ENCODE results near the gene CARMIL1. TPM values are rescaled to one million over a fixed set of nuclear protein-coding genes. Genes with fewer than 3 reads are reported as not detected.
A peak's percentile ranks its signal among the peaks of the same experiment; 100 is the strongest.

The CARMIL1 gene
- total and polyA plus RNA-seq, 7 experiments from 2014 or later, result 2.2 to 12.8 (median 9.3) TPM

DNA sequence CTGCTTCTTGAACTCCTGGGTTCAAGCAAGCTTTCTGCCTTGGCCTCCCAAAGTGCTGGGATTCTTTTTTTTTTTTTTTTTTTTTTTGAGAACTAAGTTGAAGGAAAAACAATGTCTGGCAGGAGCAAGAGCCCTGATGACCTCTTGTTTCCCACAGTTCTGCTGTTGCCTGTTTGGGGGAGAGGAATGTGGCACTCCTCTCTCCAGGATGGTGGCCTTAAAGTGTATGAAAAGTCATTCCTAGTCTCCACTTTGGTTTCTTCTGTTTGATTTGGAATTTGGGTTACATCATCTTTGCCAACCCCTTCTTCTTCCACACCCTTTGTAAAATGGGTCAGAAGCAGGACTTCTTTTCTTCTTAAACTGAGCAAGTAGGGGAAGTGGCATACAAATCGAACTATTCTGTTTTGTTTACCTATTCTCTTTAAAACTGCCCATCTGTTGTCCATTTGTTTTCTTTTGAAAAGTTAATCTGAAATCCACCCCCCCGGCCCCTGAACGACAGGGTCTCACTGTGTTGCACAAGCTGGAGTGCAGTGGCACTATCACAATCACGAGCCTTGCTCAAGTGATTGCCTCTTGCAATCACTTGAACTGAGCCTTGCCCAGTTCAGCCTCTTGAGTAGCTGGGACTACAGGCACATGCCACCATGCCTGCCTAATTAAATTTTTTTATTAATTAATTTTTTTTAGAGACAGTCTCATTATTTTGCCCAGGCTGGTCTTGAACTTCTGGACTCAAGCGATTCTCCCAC lies 11.3 kb downstream of the CARMIL1 start:
- Histone ChIP-seq H3K4me1 (ENCODE audit: control insufficient read depth in 2 of 2, insufficient read depth in 2 of 2, low read length in 2 of 2) (no peaks in the 10 kb centered on the region), H3K36me3 (ENCODE audit: control insufficient read depth in 2 of 3, insufficient read depth in 3 of 3, low read length in 3 of 3) (no peaks in the 10 kb centered on the region), H3K4me3 (ENCODE audit: low read length) (no peak overlapping the region), H3K27ac (ENCODE audit: low read depth, low read length) (no peak overlapping the region), H3K27me3 (ENCODE audit: control insufficient read depth in 2 of 2, insufficient read depth in 2 of 2, low read length in 2 of 2) (no peaks in the 10 kb centered on the region), H3K9me3 (ENCODE audit: control insufficient read depth in 2 of 3, low read length in 3 of 3) (no peaks in the 10 kb centered on the region)
- intact Hi-C loops (cut with micrococcal nuclease), result no loop called here
- H3K27ac Mint-ChIP-seq, result peak overlapping the region in 1 of 9 donors; percentile 38
- DNase-seq, result no peak
- ATAC-seq, result no peak
- peak overlapping the region in 1 of 10 donors; percentile 14 for H3K4me3 Mint-ChIP-seq
- peaks cover 0 to 27% (median 3%) of the 10 kb centered on the region in 5 donors for H3K36me3 Mint-ChIP-seq
- H3K27me3 Mint-ChIP-seq, result peaks cover 0 to under 1% (median 0%) of the 10 kb centered on the region in 5 donors
- peaks cover 0 to 65% (median 39%) of the 10 kb centered on the region in 7 donors for H3K4me1 Mint-ChIP-seq
- CTCF ChIA-PET, result interaction anchor here (0.8 kb wide), 1 partner anchor 11 kb away, joined by 4 read pairs; the partner anchor contains the start of gene CARMIL1
- POLR2A ChIA-PET, result interaction anchor here (0.6 to 1.1 kb wide), 2 partner anchors 10 to 147 kb away, joined by 3 to 6 read pairs; no protein-coding TSS in a partner anchor
- peaks cover 0 to 1% (median 0%) of the 10 kb centered on the region in 11 donors for H3K9me3 Mint-ChIP-seq

DNA sequence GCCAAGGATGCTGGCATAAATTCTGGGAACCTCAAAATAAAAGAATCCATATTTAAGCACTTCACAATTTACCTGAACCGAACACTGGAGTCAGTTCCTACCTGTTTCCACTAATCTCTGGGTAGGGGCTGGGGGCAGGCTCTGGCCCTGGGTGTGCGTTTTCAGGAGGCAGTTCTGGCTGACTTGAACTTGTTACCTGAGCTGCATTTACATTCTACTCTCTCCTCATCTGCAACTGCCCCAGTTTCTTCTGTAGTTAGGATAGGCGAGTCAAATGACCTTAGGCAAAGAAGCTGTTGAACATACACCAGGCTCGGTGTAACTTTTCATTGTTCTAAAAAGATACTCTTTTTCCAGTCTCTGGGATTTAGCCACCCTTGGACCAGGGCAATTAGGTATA lies 13.2 kb downstream of the CARMIL1 start:
- ChIA-PET POLR2A (interaction anchor here (0.5 kb wide), 1 partner anchor 13 kb away, joined by 4 read pairs; the partner anchor contains the start of gene CARMIL1), CTCF (interaction anchor here (0.7 to 1.2 kb wide), 2 partner anchors 65 to 177 kb away, joined by 3 to 4 read pairs; no protein-coding TSS in a partner anchor)
- Mint-ChIP-seq H3K27ac (peak overlapping the region in 1 of 9 donors; percentile 31), H3K27me3 (peaks cover 0 to 4% (median 0%) of the 10 kb centered on the region in 5 donors), H3K36me3 (peaks cover 0 to 20% (median 3%) of the 10 kb centered on the region in 5 donors), H3K4me3 (no peak overlapping the region), H3K9me3 (peaks cover 0 to 1% (median 0%) of the 10 kb centered on the region in 11 donors), H3K4me1 (peaks cover 0 to 71% (median 58%) of the 10 kb centered on the region in 7 donors)
- H3K4me1 ChIP-seq (ENCODE audit: control insufficient read depth in 2 of 2, insufficient read depth in 2 of 2, low read length in 2 of 2), result no peaks in the 10 kb centered on the region
- H3K36me3 ChIP-seq (ENCODE audit: control insufficient read depth in 2 of 3, insufficient read depth in 3 of 3, low read length in 3 of 3), result no peaks in the 10 kb centered on the region
- intact Hi-C loops (cut with micrococcal nuclease), result no loop called here
- H3K27ac ChIP-seq (ENCODE audit: low read depth, low read length), result no peak overlapping the region
- no peak for DNase-seq
- H3K9me3 ChIP-seq (ENCODE audit: control insufficient read depth in 2 of 3, low read length in 3 of 3), result no peaks in the 10 kb centered on the region
- no peak overlapping the region for H3K4me3 ChIP-seq (ENCODE audit: low read length)
- no peak for ATAC-seq
- no peaks in the 10 kb centered on the region for H3K27me3 ChIP-seq (ENCODE audit: control insufficient read depth in 2 of 2, insufficient read depth in 2 of 2, low read length in 2 of 2)

DNA sequence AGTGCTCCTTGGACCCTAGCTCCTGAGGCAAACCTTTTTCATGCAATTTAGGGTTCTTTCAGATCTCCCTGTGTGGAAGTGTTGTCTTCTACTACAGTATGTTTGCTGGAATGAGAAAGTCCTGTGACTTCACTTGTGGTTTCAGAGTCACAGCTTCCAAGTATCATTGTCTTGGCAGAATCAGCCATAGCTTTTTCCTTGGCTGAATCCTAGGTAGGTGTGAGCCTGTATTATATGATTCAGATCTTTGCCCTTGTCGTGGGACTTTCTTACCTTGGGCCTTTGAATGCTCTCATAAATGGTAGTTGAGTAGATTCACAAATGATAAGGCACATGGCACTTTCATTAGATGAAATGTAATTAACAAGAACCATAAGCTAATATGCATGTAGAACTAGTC lies 16.5 kb downstream of the CARMIL1 start:
- Mint-ChIP-seq H3K27me3 (peaks cover 0 to 4% (median 0%) of the 10 kb centered on the region in 5 donors), H3K4me3 (peak overlapping the region in 2 of 10 donors; percentile 7 to 26), H3K4me1 (peaks cover 0 to 79% (median 57%) of the 10 kb centered on the region in 7 donors), H3K27ac (peak overlapping the region in 1 of 9 donors; percentile 75), H3K9me3 (no peaks in the 10 kb centered on the region), H3K36me3 (peaks cover 0 to 10% (median 3%) of the 10 kb centered on the region in 5 donors)
- Histone ChIP-seq H3K36me3 (ENCODE audit: control insufficient read depth in 2 of 3, insufficient read depth in 3 of 3, low read length in 3 of 3) (no peaks in the 10 kb centered on the region), H3K9me3 (ENCODE audit: control insufficient read depth in 2 of 3, low read length in 3 of 3) (no peaks in the 10 kb centered on the region), H3K27ac (ENCODE audit: low read depth, low read length) (no peak overlapping the region), H3K4me3 (ENCODE audit: low read length) (no peak overlapping the region), H3K27me3 (ENCODE audit: control insufficient read depth in 2 of 2, insufficient read depth in 2 of 2, low read length in 2 of 2) (no peaks in the 10 kb centered on the region), H3K4me1 (ENCODE audit: control insufficient read depth in 2 of 2, insufficient read depth in 2 of 2, low read length in 2 of 2) (no peaks in the 10 kb centered on the region)
- ChIA-PET CTCF (interaction anchor here (1.0 kb wide), 1 partner anchor 30 kb away, joined by 3 read pairs; no protein-coding TSS in a partner anchor), POLR2A (no interaction called here)
- intact Hi-C loops (cut with micrococcal nuclease), result no loop called here
- DNase-seq (no peak), ATAC-seq (no peak)

DNA sequence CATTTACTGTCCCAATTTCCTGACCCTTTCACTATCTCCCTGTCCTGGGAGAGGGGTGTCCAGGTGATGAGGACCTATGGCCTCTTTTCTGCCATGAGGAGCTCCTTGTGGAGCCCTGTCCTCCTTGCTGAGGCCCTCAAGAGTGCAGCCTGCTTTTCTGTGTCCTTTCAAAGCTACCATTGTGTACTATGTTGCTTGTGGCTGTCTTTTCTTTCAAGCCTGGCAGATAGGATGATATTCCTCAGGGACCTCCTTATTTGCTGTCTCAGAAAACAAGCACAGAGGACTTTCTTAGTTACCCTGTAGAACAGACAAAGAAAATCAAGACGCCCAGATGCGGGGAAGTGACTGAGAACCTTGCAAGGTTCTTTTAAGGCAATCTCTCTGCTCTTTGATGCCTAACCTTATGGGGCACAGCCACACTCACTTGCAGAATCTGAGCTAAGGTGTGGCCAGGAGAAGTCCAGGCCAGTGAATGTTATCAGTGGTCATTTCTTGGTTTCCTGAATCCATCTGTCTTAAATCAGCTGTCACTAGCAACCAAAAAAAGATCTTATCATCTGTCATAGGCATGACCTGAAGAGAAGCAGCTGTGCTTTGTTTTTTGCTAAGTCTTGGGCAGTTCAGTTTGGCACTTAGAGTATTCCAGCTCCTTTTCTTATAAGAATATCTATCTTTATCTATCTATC lies 17.2 kb downstream of the CARMIL1 start:
- DNase-seq, result peak in 1 of 9 donors; percentile 7

DNA sequence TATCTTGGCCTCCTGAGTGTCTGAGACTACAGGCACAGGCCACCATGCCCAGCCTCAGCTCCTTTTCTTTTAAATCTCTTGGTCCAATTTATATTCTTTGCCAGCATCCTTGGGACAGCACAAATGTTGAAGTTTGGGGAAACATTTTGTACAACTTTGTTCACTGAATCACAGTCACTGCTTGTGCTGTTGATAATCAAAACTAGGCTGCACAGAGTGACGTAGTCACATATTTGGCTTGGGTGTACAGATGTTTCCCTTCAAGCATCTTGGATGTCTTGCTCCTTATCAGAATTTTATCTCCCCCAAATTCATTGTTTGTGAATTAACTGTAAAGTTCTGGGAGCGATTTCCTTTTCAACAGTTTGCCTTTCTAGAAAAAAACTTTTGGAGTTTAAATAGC lies 17.9 kb downstream of the CARMIL1 start:
- ChIA-PET CTCF (no interaction called here), POLR2A (no interaction called here)
- Mint-ChIP-seq H3K27ac (peak overlapping the region in 1 of 9 donors; percentile 6), H3K9me3 (no peaks in the 10 kb centered on the region), H3K27me3 (peaks cover 0 to 4% (median 0%) of the 10 kb centered on the region in 5 donors), H3K4me1 (peaks cover 0 to 79% (median 59%) of the 10 kb centered on the region in 7 donors), H3K4me3 (peak overlapping the region in 3 of 10 donors; percentile 26 to 56 (median 43)), H3K36me3 (peaks cover 0 to 10% (median 3%) of the 10 kb centered on the region in 5 donors)
- Histone ChIP-seq H3K27ac (ENCODE audit: low read depth, low read length) (no peak overlapping the region), H3K36me3 (ENCODE audit: control insufficient read depth in 2 of 3, insufficient read depth in 3 of 3, low read length in 3 of 3) (no peaks in the 10 kb centered on the region), H3K4me3 (ENCODE audit: low read length) (no peak overlapping the region), H3K4me1 (ENCODE audit: control insufficient read depth in 2 of 2, insufficient read depth in 2 of 2, low read length in 2 of 2) (no peaks in the 10 kb centered on the region), H3K27me3 (ENCODE audit: control insufficient read depth in 2 of 2, insufficient read depth in 2 of 2, low read length in 2 of 2) (no peaks in the 10 kb centered on the region), H3K9me3 (ENCODE audit: control insufficient read depth in 2 of 3, low read length in 3 of 3) (no peaks in the 10 kb centered on the region)
- DNase-seq (no peak), ATAC-seq (no peak)
- intact Hi-C loops (cut with micrococcal nuclease), result no loop called here

More for the DNA sequence above, 17.2 kb downstream of the CARMIL1 start:
- Mint-ChIP-seq H3K4me3 (peak overlapping the region in 1 of 10 donors; percentile 26), H3K9me3 (no peaks in the 10 kb centered on the region), H3K27ac (peak overlapping the region in 1 of 9 donors; percentile 75), H3K27me3 (peaks cover 0 to 4% (median 0%) of the 10 kb centered on the region in 5 donors), H3K4me1 (peaks cover 0 to 79% (median 60%) of the 10 kb centered on the region in 7 donors), H3K36me3 (peaks cover 0 to 10% (median 3%) of the 10 kb centered on the region in 5 donors)
- no peak for ATAC-seq
- Histone ChIP-seq H3K36me3 (ENCODE audit: control insufficient read depth in 2 of 3, insufficient read depth in 3 of 3, low read length in 3 of 3) (no peaks in the 10 kb centered on the region), H3K27me3 (ENCODE audit: control insufficient read depth in 2 of 2, insufficient read depth in 2 of 2, low read length in 2 of 2) (no peaks in the 10 kb centered on the region), H3K27ac (ENCODE audit: low read depth, low read length) (no peak overlapping the region), H3K4me3 (ENCODE audit: low read length) (no peak overlapping the region), H3K9me3 (ENCODE audit: control insufficient read depth in 2 of 3, low read length in 3 of 3) (no peaks in the 10 kb centered on the region), H3K4me1 (ENCODE audit: control insufficient read depth in 2 of 2, insufficient read depth in 2 of 2, low read length in 2 of 2) (no peaks in the 10 kb centered on the region)
- CTCF ChIA-PET, result interaction anchor here (1.0 kb wide), 1 partner anchor 31 kb away, joined by 3 read pairs; no protein-coding TSS in a partner anchor
- POLR2A ChIA-PET, result interaction anchor here (0.6 kb wide), 1 partner anchor 180 kb away, joined by 3 read pairs; no protein-coding TSS in a partner anchor
- intact Hi-C loops (cut with micrococcal nuclease), result no loop called here

DNA sequence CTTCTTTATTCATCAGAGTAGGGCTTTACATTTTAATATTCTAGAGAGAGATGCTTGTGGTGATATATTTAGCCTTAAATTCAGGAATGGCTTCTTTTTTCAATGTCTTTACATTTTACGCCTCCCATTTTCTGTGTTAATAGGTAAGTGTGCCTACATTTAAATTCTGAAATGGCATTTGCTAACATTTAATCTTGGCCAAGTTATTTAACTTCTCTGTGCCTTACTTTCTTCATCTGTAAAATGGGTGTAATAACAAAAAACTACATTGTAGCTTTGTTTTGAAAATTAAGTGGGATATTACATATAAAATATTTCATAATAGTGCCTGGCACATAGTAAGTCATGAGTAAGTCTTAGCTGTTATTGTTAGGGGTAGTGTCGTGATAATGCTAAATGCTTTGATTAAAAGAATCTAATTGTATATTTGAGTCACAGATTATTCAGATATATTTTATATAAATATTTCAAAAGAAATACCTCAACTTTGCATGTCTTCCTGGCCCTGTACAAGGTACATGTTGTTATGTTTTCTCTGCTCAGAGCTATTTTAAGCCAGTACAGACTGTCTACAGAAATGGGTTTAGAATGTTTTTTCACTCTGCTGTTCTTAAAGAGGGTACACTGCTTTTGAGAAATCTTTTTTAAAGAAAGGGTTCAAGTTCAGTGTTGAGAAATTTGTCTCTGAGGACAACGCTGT lies 18.8 kb downstream of the CARMIL1 start:
- Mint-ChIP-seq H3K36me3 (peaks cover 0 to 9% (median 2%) of the 10 kb centered on the region in 5 donors), H3K27ac (peak overlapping the region in 1 of 9 donors; percentile 10), H3K4me3 (no peak overlapping the region), H3K27me3 (peaks cover 0 to 4% (median 0%) of the 10 kb centered on the region in 5 donors), H3K9me3 (no peaks in the 10 kb centered on the region), H3K4me1 (peaks cover 0 to 80% (median 62%) of the 10 kb centered on the region in 7 donors)
- ChIA-PET POLR2A (no interaction called here), CTCF (interaction anchor here (0.8 kb wide), 1 partner anchor 32 kb away, joined by 3 read pairs; no protein-coding TSS in a partner anchor)
- ATAC-seq (no peak), DNase-seq (no peak)
- intact Hi-C loops (cut with micrococcal nuclease), result no loop called here
- no peak overlapping the region for H3K4me3 ChIP-seq (ENCODE audit: low read length)
- no peaks in the 10 kb centered on the region for H3K36me3 ChIP-seq (ENCODE audit: control insufficient read depth in 2 of 3, insufficient read depth in 3 of 3, low read length in 3 of 3)
- H3K9me3 ChIP-seq (ENCODE audit: control insufficient read depth in 2 of 3, low read length in 3 of 3), result no peaks in the 10 kb centered on the region
- H3K4me1 ChIP-seq (ENCODE audit: control insufficient read depth in 2 of 2, insufficient read depth in 2 of 2, low read length in 2 of 2), result no peaks in the 10 kb centered on the region
- H3K27ac ChIP-seq (ENCODE audit: low read depth, low read length), result no peak overlapping the region
- no peaks in the 10 kb centered on the region for H3K27me3 ChIP-seq (ENCODE audit: control insufficient read depth in 2 of 2, insufficient read depth in 2 of 2, low read length in 2 of 2)

Measured in naive thymus-derived CD4-positive, alpha-beta T cell (primary cell).